Measurements from ENCODE around the gene TSEN2. TPM values are rescaled to one million over a fixed set of nuclear protein-coding genes. Genes with fewer than 3 reads are reported as not detected.

TSEN2 gene
- 7.6 and 11.6 TPM in 2 replicates for total RNA-seq

GRCh38 chr3:12484198-12484982, at the start of gene TSEN2:
Gene TSEN2, plus strand, starts transcription at chr3:12484480. Its CDS starts 5,321 bp downstream, at chr3:12489801.

GRCh38 chr3:12545473-12545791, 61.2 kb downstream of the TSEN2 start, which contains the start of gene MKRN2OS:
Gene MKRN2OS, minus strand, starts transcription at chr3:12545499. Its CDS starts 35 bp downstream, at chr3:12545464.

GRCh38 chr3:12556690-12557472, 72.6 kb downstream of the TSEN2 start, which contains the start of gene MKRN2:
Gene MKRN2, plus strand, starts transcription at chr3:12557087. Its CDS starts 64 bp downstream, at chr3:12557151.

Other genes starting within 250 kb of the TSEN2 start
- gene PPARG, start 195.4 kb upstream of the TSEN2 start, total RNA-seq = 47.9 and 53.1 TPM in 2 replicates
- not detected in 2 replicates for gene MKRN2OS, start 61.0 kb downstream of the TSEN2 start, total RNA-seq
- gene MKRN2, start 72.6 kb downstream of the TSEN2 start, total RNA-seq = 26.8 and 31.2 TPM in 2 replicates
- gene RAF1, start 179.6 kb downstream of the TSEN2 start, total RNA-seq = 62.1 and 67.6 TPM in 2 replicates